Activated CD8-positive, alpha-beta memory T cell treated with anti-CD3 and anti-CD28 coated beads for 1 hour (primary cell): ENCODE measurements around the gene ZFYVE28.

Source experiments
- DNase-seq, 2 donors: peaks; one replicate each; pipeline ENCODE4 v3.0.0-alpha.2; 2020; ENCODE audit warnings: low read depth in 1 of 2; ENCODE audit errors: extremely low read depth in 1 of 2

ZFYVE28 gene

GRCh38 chr4:2306773-2307410, 111.6 kb downstream of the ZFYVE28 start:
- no peak for DNase-seq

- DNase-seq: no peak
Observed at GRCh38 chr4:2305766-2306501, 112.5 kb downstream of the ZFYVE28 start.

- DNase-seq: no peak
Observed at GRCh38 chr4:2304877-2305561, 113.4 kb downstream of the ZFYVE28 start.

GRCh38 chr4:2304321-2304876, 114.0 kb downstream of the ZFYVE28 start:
- DNase-seq: no peak

DNA sequence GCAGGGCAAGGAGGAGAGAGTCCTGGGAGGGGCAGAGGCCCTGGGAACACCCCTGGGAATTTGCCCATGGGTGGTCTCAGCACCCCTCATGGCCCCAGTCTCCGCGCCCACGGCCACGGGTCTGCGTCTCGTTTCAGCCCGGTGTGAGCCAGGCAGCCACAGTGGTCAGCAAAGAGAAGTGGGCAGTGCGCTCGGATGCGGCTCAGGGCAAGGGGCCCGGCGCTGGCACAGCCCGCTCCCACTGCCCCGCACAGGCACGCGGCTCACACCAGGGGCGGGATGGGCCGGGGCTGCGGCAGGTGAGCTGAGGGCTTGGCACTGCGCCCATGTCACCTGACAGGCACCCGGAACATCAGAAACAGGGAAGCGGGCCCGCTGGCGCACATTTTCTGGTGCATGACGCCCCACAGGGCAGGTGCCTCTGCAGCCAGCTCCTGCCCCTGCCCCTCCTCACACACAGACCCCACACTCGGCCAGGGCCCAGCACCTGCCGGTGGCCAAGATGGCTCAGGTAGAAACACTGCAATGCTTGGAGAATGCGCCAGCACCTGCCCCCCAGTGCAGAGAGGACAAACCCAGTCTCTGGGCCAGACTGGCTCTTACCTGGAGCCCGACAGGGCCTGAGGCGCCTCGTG, 114.6 kb downstream of the ZFYVE28 start:
- no peak for DNase-seq

DNA sequence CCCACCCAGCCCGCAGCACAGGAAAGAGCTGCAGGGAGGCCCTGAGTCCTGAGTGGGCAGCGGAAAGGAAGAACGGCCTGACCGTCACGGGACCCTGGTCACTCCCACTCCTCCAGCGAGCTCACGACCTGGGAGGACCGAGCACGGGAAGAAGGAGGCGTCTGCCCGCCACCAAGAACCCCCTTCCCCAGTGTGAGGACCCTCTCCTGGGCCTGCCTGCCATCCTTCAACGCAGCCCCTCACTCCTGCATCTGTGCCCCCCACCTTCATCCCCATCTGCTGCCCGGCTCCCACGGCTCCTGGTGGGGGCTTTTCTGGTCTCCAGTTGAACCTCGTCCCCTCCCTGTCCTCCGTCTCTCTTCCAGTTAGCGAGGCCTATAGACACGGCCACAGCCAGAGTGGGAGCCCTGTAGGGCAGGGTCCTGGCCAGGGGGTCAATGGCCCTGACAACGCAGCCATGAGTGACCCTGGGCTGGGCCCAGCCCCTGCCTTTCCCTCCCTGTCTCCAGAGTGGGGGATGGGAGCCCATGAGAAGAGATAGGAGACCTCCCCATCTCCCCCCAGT, 115.2 kb downstream of the ZFYVE28 start:
- DNase-seq: no peak

DNA sequence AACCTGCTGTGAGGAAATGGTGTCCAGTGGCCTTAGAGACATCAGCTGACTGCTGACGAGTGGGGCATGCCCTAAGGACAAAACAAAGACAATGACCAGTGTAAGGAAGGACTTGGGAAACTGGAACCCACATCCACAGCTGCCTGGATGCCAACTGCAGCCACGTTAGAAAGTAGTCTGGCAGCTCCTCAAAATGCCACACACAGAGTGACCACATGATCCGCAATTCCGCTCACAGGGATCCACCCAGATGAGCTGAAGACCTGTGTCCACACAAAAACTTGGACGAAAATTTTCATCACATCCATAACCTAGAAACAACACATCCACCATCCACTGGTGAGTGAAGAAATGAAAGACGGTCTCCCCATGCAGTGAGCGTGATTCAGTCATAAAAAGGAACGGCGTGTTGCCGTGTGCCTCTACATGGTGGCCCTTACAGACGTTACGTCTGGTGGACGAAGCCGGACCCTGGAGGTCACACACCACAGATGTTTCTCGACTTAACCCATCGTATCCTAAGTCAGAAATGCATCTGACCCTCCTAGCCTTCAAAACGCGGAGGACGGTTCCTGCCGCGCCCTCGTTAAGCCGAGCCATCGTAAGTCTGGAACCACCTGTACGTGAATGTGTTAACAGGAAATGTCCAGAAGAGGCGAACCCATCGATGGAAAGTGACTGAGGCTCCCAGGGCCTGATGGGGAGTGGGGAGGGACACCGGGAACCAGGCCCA, 115.9 kb downstream of the ZFYVE28 start:
- DNase-seq: no peak

- no peak for DNase-seq
Observed at GRCh38 chr4:2301806-2302205, 116.6 kb downstream of the ZFYVE28 start.

- no peak for DNase-seq
Observed at GRCh38 chr4:2301225-2301642, 117.2 kb downstream of the ZFYVE28 start.

GRCh38 chr4:2300431-2301224, 117.8 kb downstream of the ZFYVE28 start:
- no peak for DNase-seq

DNA sequence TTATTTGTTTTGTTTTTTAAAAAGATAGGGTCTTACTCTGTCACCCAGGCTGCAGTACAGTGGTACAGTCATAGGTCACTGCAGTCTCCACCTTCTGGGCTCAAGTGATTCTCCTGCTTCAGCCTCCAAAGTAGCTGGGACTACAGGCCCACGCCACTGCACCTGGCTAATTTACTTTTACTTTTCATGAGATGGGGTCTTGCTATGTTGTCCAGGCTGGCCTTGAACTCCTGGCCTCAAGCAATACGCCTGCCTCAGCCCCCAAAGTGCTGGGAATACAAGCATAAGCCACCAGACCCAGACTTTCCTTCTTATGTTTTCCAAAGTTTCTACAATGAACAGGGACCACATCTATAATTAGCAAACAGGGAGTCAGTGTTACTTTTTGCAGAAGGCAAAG, 118.7 kb downstream of the ZFYVE28 start:
- no peak for DNase-seq

- DNase-seq: no peak
Observed at GRCh38 chr4:2298532-2298991, 119.9 kb downstream of the ZFYVE28 start.

- no peak for DNase-seq
Observed at GRCh38 chr4:2297606-2298531, 120.6 kb downstream of the ZFYVE28 start.

DNA sequence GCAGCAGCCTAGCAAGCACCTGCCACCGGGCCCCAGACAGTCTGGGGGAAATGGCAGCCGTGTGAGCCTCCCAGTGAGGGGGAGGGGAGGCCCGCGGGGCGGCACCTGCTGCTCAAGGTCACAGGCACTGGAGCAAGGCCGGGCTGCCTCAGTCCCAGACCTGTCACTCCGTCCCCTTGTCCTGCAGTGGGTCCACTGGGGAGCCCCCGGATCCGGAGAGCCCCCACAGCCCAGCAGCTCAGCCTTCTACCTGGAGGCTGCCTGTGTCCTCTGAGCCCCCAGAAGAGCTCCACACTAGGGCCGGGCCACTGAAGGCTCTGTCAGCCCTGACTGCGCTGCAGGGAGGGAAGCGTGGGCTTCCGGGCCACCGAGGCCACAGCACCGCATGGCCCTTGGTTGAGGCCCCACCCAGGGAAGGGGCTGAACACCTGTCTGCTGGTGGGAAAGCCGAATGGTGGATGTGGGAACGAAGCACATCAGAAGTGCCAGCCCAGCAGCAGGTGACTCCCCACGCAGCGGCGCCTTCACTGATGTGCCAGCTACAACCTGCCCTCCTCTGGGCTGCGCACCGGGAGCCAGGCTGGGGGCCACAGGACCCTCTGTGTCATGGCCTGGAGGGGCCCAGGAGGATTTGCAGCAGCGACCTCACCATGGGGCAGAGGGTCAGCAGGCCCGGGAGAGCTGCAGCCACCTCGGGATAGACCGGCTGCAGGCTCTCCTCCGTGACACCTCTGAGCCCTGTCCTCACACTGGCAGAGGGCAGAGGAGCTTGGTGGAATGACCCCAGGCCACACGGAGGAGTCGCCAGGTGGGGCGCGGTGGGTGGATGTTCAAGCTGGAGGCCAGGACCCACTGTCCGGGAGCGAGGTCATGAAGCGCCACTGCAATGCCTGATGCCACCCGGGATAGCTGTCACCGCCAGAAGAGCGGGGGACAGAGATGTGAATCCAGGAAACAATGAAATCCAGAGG, 121.5 kb downstream of the ZFYVE28 start:
- no peak for DNase-seq

- no peak for DNase-seq
Observed at GRCh38 chr4:2295900-2296442, 122.5 kb downstream of the ZFYVE28 start.

DNA sequence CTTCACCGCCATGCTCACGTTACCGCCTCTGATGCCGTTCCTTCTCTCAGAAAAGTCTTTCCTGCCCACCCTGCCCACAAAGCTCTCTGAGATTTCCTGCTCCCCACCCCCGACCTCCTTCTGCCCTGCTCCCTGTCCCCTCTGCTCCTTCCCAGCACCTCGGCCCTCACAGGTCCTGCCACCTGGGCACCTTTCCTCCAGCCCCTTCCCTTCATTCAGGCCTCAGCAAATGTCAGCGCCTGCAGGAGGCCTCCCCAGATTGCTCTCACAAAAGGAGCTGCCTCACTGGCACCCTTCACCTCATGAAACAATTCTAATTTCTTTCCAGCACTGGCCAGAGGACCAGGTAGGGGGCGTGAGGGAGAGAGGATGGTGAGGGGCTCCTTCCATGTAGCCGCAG, 122.9 kb downstream of the ZFYVE28 start:
- no peak for DNase-seq

- DNase-seq: no peak
Observed at GRCh38 chr4:2292646-2293108, 125.8 kb downstream of the ZFYVE28 start.
